Brain microvascular endothelial cell (primary cell): Measurements from ENCODE around the gene LPIN1.

Source experiments
- DNase-seq: peaks from one replicate; pipeline ENCODE4 v3.0.0-alpha.2; 2020
- H3K27ac ChIP-seq: fragments of 250-450 bp; sonication (Bioruptor Pico); 2 replicates; pipeline ENCODE4 v1.5.1; 2020; ENCODE audit warnings: mild to moderate bottlenecking, moderate library complexity
- H3K27me3 ChIP-seq: fragments of 250-450 bp; sonication (Bioruptor Pico); replicated peaks from 2 replicates; pipeline ENCODE4 v1.5.1; 2020; ENCODE audit warnings: mild to moderate bottlenecking
- H3K36me3 ChIP-seq: fragments of 250-450 bp; sonication (Bioruptor Pico); replicated peaks from 2 replicates; pipeline ENCODE4 v1.5.1; 2020; ENCODE audit warnings: mild to moderate bottlenecking
- H3K4me3 ChIP-seq: 2 replicates; pipeline ENCODE4 v1.5.1; 2011; ENCODE audit warnings: low read depth, mild to moderate bottlenecking, control low read depth, low read length, moderate library complexity
- CTCF ChIP-seq: IDR thresholded peaks from 2 replicates; pipeline ENCODE4 v1.5.1; 2011; ENCODE audit warnings: low read depth, mild to moderate bottlenecking, moderate library complexity, low read length, control low read depth, inconsistent platforms; ENCODE audit errors: missing control alignments
- in situ Hi-C: cut with HindIII; loops from 2 replicates; pipeline ENCODE4 v1.10.0; 2017; ENCODE audit warnings: low sequenced_read_pairs, low pct_ligation_motif_present

LPIN1 gene

DNA sequence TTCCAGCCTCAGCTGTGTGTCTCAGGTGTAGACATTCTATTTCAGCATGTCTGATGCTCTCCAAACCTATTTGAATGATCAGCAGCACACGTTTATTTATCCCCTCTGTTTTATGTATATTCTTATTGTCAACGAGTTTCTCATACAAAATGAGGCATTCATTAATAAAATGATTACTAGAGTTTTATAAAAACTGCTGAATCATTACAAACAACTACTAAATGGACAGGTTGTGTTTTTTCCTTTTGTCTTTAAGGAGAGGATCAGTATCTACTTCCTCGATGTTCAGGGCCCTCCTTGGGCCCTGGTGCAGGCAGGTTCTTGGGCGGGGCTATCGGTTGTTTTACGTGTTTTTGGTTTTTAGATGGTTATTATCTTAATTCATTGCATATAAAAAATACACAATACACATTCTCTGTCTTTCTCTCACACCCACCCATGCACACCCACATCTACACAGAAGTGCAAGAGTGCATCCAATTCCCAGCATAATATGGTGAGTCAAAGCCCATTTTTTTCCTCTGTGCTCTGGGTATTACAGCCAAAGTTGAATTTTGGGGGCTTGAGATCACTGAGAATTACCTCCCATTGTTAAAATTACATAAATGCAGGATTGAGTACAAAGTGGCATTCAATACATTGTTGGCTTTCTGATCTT is 24.2 kb downstream of the LPIN1 start:
- Histone ChIP-seq H3K27ac (no peak overlapping the region), H3K4me3 (no peak overlapping the region), H3K27me3 (no peaks in the 10 kb centered on the region), H3K36me3 (peaks cover 30% of the 10 kb centered on the region)
- no peak for DNase-seq
- in situ Hi-C loops = no loop called here
- TF ChIP-seq CTCF = no peak

DNA sequence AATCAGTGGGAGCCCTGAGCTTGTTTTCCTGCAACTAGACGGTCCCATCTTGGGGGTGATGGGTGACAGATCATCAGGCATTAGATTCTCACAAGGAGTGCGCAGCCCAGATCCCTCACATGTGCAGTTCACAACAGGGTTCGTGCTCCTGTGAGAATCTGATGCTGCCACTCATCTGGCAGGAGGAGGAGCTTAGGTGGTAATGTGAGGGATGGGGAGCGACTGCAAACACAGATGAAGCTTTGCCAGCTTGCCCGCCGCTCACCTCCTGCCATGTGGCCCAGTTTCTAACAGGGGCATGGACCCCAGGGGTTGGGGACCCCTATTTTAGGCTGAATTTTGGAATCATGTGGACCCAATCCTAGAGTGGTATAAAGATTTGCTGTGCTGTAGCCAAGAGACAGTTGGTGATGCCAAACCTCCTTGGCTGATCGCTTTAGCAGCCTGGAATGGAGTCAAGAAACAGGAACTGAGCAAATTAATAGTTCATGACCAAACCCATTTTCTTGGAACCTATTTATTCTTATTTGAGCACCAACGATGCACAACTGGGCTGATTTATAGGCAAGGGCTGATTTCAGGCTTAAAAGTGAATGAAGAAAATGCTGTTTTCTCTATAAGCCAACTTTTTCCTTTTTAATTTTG is 25.7 kb downstream of the LPIN1 start:
- Histone ChIP-seq H3K27me3 (no peaks in the 10 kb centered on the region), H3K27ac (no peak overlapping the region), H3K36me3 (peaks cover 22% of the 10 kb centered on the region), H3K4me3 (no peak overlapping the region)
- TF ChIP-seq CTCF = no peak
- in situ Hi-C loops = no loop called here
- no peak for DNase-seq

DNA sequence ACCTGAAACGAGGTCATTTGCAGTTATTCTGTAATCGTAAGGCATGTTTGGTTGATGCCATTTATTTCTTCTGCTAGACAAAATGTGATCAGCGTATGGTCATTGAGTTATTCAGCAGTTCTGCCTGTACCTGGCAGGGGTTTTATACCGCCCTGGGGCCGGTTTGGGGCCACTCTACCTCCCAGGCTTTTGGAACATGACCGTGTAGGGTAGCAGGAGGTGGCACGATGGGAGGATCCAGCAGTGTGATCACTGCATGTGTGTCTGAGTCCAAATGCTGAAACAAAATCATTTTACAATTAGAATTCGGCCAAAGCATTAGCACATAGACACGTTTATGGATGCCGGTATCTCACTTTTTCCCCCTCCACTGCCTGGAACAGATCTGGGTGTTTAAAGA is 26.7 kb downstream of the LPIN1 start:
- no peak for TF ChIP-seq CTCF
- in situ Hi-C loops = no loop called here
- no peak overlapping the region for H3K27ac ChIP-seq
- no peaks in the 10 kb centered on the region for H3K27me3 ChIP-seq
- DNase-seq = no peak
- H3K4me3 ChIP-seq = no peak overlapping the region
- peaks cover 27% of the 10 kb centered on the region for H3K36me3 ChIP-seq

DNA sequence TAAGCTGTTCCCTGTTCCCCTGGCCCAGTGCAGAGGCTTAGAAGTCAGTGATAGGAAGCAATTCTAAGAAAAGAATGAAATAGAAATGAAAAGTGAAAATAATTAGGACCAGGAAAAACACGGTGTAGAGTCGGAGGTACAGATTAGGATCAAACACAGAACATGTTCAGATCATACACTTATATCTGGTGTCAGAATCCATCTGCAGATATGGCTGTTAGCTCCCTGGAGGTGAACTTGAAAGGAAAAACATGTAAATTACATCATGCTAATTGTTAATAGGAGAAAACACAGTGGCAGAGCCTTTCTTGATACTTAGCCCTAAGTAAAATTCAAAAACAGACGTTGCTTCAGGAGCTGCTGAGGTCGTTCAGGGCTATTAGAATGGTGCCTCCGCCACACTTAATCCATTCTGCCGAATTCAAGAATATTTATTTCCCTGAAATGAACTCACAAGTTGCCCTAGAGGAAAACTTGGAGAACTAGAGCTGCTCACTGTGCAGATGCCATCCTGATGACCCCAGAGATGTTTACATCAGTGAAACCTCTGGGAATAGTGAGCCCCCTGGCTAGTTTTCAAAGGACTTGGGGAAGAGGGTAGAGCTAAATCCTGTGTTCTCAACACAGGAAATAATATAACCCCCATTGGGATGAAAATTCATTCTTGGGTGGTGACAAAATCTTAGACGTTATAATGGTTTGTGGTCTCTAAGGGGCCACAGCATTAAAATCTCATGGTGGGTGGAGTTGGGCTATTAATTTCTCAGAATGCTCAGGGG is 27.5 kb downstream of the LPIN1 start:
- in situ Hi-C loops = no loop called here
- no peak overlapping the region for H3K4me3 ChIP-seq
- peaks cover 27% of the 10 kb centered on the region for H3K36me3 ChIP-seq
- no peak for DNase-seq
- no peaks in the 10 kb centered on the region for H3K27me3 ChIP-seq
- H3K27ac ChIP-seq = no peak overlapping the region
- TF ChIP-seq CTCF = no peak

DNA sequence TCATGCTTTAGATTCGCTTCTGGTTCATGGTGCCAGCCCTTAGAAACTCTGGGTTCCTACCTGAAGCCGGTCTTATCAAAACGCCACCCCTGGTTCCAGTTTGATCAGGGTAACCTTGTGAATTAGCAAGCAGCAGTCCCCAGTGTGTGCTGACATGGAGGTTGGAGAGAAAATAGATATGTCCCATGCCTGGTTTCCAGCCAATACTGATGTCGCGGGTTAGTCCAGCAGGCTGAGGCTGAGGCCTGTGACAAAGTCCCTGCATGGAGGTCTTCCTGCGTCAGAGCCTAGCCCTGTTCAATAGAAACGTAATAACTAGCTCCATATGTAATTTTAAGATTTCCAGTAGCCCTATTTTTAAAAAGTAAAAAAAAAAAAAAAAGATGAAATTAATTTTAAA is 28.2 kb downstream of the LPIN1 start:
- Histone ChIP-seq H3K27ac (no peak overlapping the region), H3K36me3 (peaks cover 29% of the 10 kb centered on the region), H3K27me3 (no peaks in the 10 kb centered on the region), H3K4me3 (no peak overlapping the region)
- TF ChIP-seq CTCF = no peak
- DNase-seq = no peak
- in situ Hi-C loops = no loop called here
